ENCODE measurements around the gene ABCC4.

GRCh38 chr13:95044452-95045205 lies 256.6 kb downstream of the ABCC4 start:
- TF ChIP-seq, protein P1, sequence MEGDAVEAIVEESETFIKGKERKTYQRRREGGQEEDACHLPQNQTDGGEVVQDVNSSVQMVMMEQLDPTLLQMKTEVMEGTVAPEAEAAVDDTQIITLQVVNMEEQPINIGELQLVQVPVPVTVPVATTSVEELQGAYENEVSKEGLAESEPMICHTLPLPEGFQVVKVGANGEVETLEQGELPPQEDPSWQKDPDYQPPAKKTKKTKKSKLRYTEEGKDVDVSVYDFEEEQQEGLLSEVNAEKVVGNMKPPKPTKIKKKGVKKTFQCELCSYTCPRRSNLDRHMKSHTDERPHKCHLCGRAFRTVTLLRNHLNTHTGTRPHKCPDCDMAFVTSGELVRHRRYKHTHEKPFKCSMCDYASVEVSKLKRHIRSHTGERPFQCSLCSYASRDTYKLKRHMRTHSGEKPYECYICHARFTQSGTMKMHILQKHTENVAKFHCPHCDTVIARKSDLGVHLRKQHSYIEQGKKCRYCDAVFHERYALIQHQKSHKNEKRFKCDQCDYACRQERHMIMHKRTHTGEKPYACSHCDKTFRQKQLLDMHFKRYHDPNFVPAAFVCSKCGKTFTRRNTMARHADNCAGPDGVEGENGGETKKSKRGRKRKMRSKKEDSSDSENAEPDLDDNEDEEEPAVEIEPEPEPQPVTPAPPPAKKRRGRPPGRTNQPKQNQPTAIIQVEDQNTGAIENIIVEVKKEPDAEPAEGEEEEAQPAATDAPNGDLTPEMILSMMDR (IDR thresholded peaks at IDR 0.05; ENCODE audit: poor library complexity), result no peak
- TF ChIP-seq EZH2 (IDR thresholded peaks at IDR 0.05; ENCODE audit: borderline replicate concordance), result no peak

Measured in hepatocyte (in vitro differentiated cells).